Fibroblast of skin of left quadriceps (primary cell): ENCODE results near the gene ARL8B.
"Not testable (repeated sequence)": the region's sequence is repeated elsewhere in the genome, so short reads cannot be mapped to it uniquely, and the experiment has no call there.

ENCODE experiments used
- DNase-seq, 2 experiments: peaks; one replicate each; pipeline ENCODE4 v3.0.0-alpha.2; 2013; ENCODE audit warnings: low read depth in 2 of 2

ARL8B gene

GRCh38 chr3:5145120-5145519 is 23.0 kb downstream of the ARL8B start:
- DNase-seq = no peak

DNA sequence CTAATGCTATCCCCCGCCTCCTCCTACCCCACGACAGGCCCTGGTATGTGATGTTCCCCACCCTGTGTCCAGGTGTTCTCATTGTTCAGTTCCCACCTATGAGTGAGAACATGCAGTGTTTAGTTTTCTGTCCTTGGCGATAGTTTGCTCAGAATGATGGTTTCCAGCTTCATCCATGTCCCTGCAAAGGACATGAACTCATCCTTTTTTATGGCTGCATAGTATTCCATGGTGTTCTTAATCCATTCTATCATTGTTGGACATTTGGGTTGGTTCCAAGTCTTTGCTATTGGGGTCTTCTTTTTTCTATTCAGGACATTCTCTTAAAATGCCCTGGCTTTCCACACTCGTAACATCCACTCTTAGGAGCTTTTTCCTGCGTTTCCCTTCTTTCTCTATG is 25.1 kb downstream of the ARL8B start:
- not testable (repeated sequence) for DNase-seq

DNA sequence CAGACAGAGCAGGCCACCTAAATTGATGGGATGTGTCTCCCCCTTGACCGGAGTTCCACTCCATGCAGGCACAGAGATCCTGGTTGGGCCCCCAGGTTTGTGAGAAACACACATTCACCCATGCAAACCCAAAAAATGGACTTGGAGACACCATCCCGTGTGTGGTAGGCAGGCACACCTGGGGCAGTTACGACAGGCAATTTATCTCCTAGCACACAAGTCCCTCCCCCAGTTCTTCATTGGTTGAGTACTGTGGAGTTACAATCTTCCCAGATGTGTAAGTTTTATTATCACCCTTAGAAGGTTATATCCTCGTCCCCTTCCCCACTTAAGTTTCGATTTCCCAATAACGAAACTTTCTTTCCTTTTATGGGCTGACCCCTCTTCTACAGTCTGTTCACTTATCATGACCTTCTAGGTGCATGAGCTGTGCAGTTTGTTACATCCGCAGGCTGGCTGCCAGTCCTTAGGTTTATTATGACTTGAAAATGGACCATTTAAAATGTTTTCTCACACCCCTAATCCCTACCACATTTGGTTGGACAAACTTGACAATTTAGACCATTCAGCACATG is 27.3 kb downstream of the ARL8B start:
- DNase-seq = no peak

DNA sequence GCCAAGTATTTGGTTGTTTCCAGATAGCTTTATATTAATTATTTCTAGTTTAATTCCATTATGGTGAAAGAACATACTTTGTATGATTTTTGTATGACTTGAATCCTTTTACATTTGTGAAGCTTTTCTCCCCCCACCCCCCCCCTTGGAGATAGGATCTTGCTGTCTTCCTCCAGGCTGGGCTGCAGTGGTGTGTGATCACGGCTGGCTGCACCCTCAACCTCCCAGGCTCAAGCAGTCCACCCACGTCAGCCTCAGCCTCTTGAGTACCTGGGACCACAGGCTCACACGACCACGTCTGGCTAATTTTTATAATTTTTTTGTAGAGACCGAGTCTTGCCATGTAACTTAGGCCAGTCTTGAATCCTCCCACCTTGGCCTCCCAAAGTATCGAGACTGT is 29.5 kb downstream of the ARL8B start:
- no peak for DNase-seq

- no peak for DNase-seq
These were observed 31.0 kb downstream of the ARL8B start for GRCh38 chr3:5153074-5153473.

GRCh38 chr3:5155241-5155640 is 33.1 kb downstream of the ARL8B start:
- no peak for DNase-seq

GRCh38 chr3:5160321-5160720 is 38.2 kb downstream of the ARL8B start:
- DNase-seq = no peak

GRCh38 chr3:5160940-5161858 is 39.1 kb downstream of the ARL8B start:
- DNase-seq = no peak

- DNase-seq = no peak
These were observed 40.0 kb downstream of the ARL8B start for GRCh38 chr3:5162102-5162501.

DNA sequence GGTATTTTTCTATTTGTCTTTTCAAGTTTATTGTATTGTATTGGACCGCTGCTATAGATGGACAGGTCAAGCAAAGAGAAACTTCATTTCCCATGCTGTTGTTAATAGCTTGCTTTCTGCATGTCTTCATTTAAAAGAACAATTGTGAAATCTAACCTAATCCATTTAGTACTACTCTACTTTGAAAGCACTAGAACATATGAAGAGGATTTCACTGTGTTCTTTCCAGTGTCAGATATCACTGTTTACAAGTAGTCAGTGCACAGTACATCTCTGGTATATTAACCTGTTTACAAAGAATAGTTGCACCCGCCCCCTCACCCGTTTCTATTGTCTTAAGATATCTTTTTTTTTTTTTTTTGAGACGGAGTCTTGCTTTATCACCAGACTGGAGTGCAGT is 43.6 kb downstream of the ARL8B start:
- no peak for DNase-seq

DNA sequence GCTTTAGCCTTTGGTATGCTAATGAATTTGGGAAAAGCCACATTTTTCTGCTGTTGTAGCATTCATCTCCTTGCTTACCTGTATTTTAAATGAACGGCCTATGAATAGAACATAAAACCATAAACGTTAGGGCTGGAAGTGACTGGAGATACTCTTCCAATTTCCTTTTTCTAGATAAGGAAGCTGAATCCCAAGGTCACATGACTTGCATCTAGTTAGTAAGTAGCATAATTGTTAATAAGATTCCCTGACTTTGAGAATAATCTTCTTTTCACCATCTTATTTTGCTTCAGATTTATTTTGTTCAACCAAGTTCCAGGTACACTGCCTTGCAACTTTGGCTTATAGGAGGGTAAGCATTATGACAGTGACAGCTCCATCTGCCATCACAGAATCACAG is 44.8 kb downstream of the ARL8B start:
- DNase-seq = no peak

GRCh38 chr3:5168110-5168509 is 46.0 kb downstream of the ARL8B start:
- no peak for DNase-seq

DNA sequence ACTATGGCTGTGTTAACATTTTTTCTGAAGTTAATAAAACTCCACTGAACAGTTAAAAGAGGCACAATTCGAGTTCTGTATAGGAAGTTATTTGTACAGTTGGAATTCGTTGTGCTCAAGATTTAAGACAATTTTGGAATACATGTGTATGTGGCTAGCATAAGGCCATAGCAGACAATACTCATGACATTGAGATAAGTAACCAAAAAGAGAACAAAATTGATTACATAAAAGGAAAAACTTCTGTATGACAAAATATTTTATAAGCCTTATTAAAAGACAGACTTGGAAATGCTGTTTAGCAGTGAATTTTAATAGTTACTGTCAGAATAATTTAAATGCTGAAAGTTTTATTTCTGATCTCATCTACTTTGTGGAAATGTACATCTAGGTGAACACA is 47.7 kb downstream of the ARL8B start:
- no peak for DNase-seq

DNA sequence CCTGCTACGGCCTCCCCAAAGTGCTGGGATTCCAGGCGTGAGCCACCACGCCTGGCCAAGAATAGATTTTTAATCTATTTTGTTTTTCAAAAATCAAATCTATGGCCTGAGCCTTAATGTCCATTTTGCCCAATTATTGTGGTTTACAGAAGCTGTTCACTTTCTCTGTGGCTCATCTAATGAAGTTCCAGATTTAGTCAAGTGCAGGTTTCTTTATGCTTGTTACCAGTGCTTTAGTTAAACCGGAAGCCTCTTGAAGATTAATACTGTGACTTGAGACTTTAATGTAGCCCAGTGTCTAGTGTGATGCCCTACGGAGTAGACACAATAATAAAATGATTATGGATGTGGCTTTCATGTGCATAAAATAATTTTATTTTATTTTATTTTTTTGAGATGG is 48.9 kb downstream of the ARL8B start:
- no peak for DNase-seq

DNA sequence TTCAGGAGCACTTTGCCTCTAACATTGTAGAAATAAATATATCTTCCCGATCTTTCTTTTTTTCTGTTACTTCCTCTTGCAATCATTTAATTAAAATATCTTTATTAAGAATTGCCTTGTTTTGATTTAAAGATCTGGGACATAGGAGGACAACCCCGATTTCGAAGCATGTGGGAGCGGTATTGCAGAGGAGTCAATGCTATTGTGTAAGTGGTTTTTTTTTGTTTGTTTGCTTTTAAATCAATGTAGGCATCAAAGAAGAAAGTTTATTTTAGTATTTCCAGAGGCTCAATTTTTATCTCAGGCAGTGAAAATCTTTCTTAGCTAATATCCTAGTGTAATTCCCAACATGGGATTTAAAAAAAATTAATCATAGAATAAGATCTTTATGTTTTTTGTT is 49.9 kb downstream of the ARL8B start:
- DNase-seq = no peak

DNA sequence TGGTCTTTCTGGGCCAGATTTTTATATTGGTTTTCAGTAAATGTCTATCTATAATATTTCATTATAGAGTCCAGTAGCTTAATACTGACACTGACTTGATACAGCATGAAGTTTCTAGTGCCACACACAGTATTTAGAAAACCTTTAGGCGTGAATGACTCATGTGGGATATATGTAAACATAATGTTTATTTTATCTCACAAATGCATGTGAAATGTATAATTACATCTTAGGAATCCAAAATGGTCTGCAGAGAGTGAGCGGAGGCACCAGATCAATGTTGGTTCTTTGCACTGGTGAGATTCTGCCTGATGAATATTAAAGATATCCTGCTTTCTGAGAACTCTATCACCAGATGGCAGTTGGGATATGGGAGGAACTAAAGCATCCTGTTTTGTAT is 56.9 kb downstream of the ARL8B start:
- DNase-seq = not testable (repeated sequence)

DNA sequence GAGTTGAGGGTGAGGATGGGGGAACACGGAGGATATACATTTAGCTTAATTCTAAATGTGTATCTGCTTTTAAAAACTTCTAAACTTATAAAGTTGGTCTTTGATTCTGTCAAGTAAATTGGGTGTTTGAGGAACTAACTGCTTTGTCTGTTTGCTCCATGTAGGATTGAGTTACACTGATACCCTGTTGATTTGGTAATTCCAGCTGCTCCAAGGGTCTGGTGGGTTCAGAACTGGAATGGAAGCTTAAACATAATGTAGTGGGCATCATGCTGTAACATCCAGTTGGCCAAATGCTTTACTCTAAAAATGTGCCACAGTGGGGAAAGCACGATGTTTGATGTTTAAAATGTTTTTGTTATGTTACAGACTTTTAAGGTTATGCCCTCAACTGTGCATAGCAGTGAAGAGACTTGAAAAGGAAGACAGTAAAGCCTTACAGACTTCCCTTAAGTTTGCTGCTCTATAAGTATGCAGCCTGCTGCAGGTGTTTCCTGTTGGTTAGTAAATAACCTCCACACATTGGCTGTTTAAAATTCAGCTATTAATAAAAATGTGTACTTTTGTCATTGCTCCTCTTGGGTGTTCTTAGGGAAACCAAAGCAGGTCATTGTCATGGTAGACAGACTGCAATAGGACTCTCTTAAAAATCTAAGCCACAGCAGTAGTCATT is 59.5 kb downstream of the ARL8B start:
- DNase-seq = no peak

- not testable (repeated sequence) for DNase-seq
These were observed 61.6 kb downstream of the ARL8B start for GRCh38 chr3:5183714-5184113.

DNA sequence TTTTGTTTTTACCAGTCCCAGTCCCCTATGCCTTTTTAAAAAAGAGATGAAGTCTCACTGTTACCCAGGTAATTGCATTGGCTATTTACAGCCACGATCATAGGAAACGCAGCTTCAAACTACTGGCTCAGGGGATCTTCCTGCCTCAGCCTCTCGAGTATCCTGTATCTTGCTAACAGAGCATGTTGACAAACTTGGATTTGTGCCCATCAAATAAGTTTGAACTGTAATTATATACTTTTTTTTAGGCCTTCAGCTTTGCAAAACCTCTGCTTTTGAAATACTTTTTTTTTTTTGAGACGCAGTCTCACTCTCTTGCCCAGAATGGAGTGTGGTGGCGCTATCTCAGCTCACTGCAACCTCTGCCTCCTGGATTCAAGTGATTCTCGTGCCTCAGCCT is 62.4 kb downstream of the ARL8B start:
- DNase-seq = no peak

GRCh38 chr3:5185093-5185673 is 63.1 kb downstream of the ARL8B start:
- DNase-seq = no peak

- DNase-seq = no peak
These were observed 64.2 kb downstream of the ARL8B start for GRCh38 chr3:5186089-5186857.

GRCh38 chr3:5186858-5187155 is 64.7 kb downstream of the ARL8B start:
- DNase-seq = no peak
